GM18858 (cell line): ENCODE data around the gene TMEM158.

ENCODE experiments used
- ATAC-seq: cut with Tn5 transposase; IDR thresholded peaks from one replicate; pipeline ENCODE4 v1.9.1; 2021; ENCODE audit not compliant: unreplicated experiment

The TMEM158 gene

GRCh38 chr3:45176912-45177311, 49.2 kb downstream of the TMEM158 start:
- ATAC-seq: no peak
